GM23338 (cell line): ENCODE data around the gene SERPINI1. TPM values are rescaled to one million over a fixed set of nuclear protein-coding genes. Genes with fewer than 3 reads are reported as not detected.

Experiments
- ATAC-seq: fragments of 200-7000 bp; cut with Tn5 transposase; 3 replicates; pipeline ENCODE4 v1.9.1; 2020
- DNase-seq: peaks from one replicate; pipeline ENCODE4 v3.0.0-alpha.2; 2015; ENCODE audit warnings: low spot score
- H2AFZ ChIP-seq: fragments of 200-600 bp; sonication (generic); 2 replicates; pipeline ENCODE4 v1.8.0; 2016; ENCODE audit warnings: antibody characterized with exemption, mild to moderate bottlenecking, moderate library complexity
- H3F3A ChIP-seq: fragments of 200-600 bp; sonication (generic); replicated peaks from 2 replicates; pipeline ENCODE4 v1.8.0; 2017; ENCODE audit warnings: antibody characterized with exemption, mixed run types, low read depth
- H3K27ac ChIP-seq: fragments of 200-600 bp; sonication (generic); 2 replicates; pipeline ENCODE4 v1.6.1; 2016; ENCODE audit warnings: low read depth
- H3K27me3 ChIP-seq: fragments of 200-600 bp; sonication (generic); 2 replicates; pipeline ENCODE4 v1.8.0; 2016; ENCODE audit warnings: mild to moderate bottlenecking, mixed run types, moderate library complexity; ENCODE audit not compliant: insufficient read depth
- H3K36me3 ChIP-seq: fragments of 200-600 bp; sonication (generic); 2 replicates; pipeline ENCODE4 v1.8.0; 2016; ENCODE audit warnings: mild to moderate bottlenecking; ENCODE audit not compliant: insufficient read depth
- H3K4me1 ChIP-seq: fragments of 200-600 bp; sonication (generic); 2 replicates; pipeline ENCODE4 v1.8.0; 2016; ENCODE audit warnings: mild to moderate bottlenecking, moderate library complexity; ENCODE audit not compliant: insufficient read depth
- H3K4me2 ChIP-seq: fragments of 200-600 bp; sonication (generic); 2 replicates; pipeline ENCODE4 v1.7.1; 2017; ENCODE audit warnings: mixed run types
- H3K4me3 ChIP-seq: fragments of 200-600 bp; sonication (generic); 2 replicates; pipeline ENCODE4 v1.6.1; 2016; ENCODE audit warnings: mixed run types
- H3K79me2 ChIP-seq: fragments of 200-600 bp; sonication (generic); replicated peaks from 2 replicates; pipeline ENCODE4 v1.8.0; 2017; ENCODE audit warnings: mild to moderate bottlenecking; ENCODE audit not compliant: insufficient read depth
- H3K9me2 ChIP-seq: fragments of 200-600 bp; sonication (generic); 2 replicates; pipeline ENCODE4 v1.8.0; 2017; ENCODE audit not compliant: insufficient read depth
- H4K20me1 ChIP-seq: fragments of 200-600 bp; sonication (generic); replicated peaks from 2 replicates; pipeline ENCODE4 v1.8.0; 2017; ENCODE audit warnings: mild to moderate bottlenecking; ENCODE audit not compliant: insufficient read depth
- H3K27ac Mint-ChIP-seq: 2 replicates; pipeline ENCODE4 v1.8.0; 2020; ENCODE audit warnings: inconsistent platforms, mild to moderate bottlenecking, moderate library complexity, mixed read lengths
- H3K27me3 Mint-ChIP-seq: 3 replicates; pipeline ENCODE4 v1.8.0; 2022; ENCODE audit warnings: low read depth, mild to moderate bottlenecking, moderate library complexity, mixed read lengths, inconsistent platforms; ENCODE audit not compliant: insufficient read depth, poor library complexity
- H3K36me3 Mint-ChIP-seq: 3 replicates; pipeline ENCODE4 v1.8.0; 2021; ENCODE audit warnings: low read depth, mild to moderate bottlenecking, inconsistent platforms, moderate library complexity, mixed read lengths
- H3K4me1 Mint-ChIP-seq: 3 replicates; pipeline ENCODE4 v1.8.0; 2020; ENCODE audit warnings: mild to moderate bottlenecking, inconsistent platforms, mixed read lengths
- H3K4me3 Mint-ChIP-seq: 3 replicates; pipeline ENCODE4 v1.8.0; 2021; ENCODE audit warnings: moderate library complexity, mild to moderate bottlenecking, inconsistent platforms, mixed read lengths
- H3K9me3 Mint-ChIP-seq: 3 replicates; pipeline ENCODE4 v1.8.0; 2020; ENCODE audit warnings: moderate library complexity, mild to moderate bottlenecking, inconsistent platforms, mixed read lengths
- EZH2phosphoT487 ChIP-seq: fragments of 200-600 bp; sonication (generic); IDR thresholded peaks from one replicate; pipeline ENCODE4 v1.8.1; 2018; ENCODE audit warnings: antibody characterized with exemption; ENCODE audit not compliant: unreplicated experiment
- JUNB ChIP-seq: IDR thresholded peaks from one replicate; pipeline ENCODE4 v1.6.1; 2016; ENCODE audit warnings: antibody characterized with exemption; ENCODE audit not compliant: unreplicated experiment
- POLR2AphosphoS5 ChIP-seq: IDR thresholded peaks from 2 replicates; pipeline ENCODE4 v1.6.1; 2016; ENCODE audit warnings: antibody characterized with exemption, low read depth
- REST ChIP-seq: IDR thresholded peaks from one replicate; pipeline ENCODE4 v1.6.1; 2018; ENCODE audit warnings: antibody characterized with exemption; ENCODE audit not compliant: unreplicated experiment
- STAT1 ChIP-seq: IDR thresholded peaks from one replicate; pipeline ENCODE4 v1.6.1; 2016; ENCODE audit warnings: antibody characterized with exemption; ENCODE audit not compliant: unreplicated experiment
- long read RNA-seq: library from polyadenylated mRNA; unstranded; transcript quantifications from one replicate; pipeline ENCODE4 v2.0.0, GENCODE V29; 2020; ENCODE audit not compliant: unreplicated experiment
- polyA plus RNA-seq: library from polyadenylated mRNA; unstranded; fragments of >200 nt; fragmentation: Nextera tagmentation; extraction: Ambion mirVana; gene quantifications from 2 replicates; pipeline ENCODE4 v1.2.1, GENCODE V29; 2016
- total RNA-seq: library from RNA; depleted of rRNA; stranded (reverse); fragments of >200 nt; shearing (Covaris generic); gene quantifications from 2 replicates; pipeline ENCODE4 v1.2.3, GENCODE V29; 2014; rRNA removed
- TF ChIP-seq, protein P1 (sequence below): IDR thresholded peaks from 2 replicates; pipeline ENCODE4 v1.6.1; 2016; ENCODE audit warnings: antibody characterized with exemption
- TF ChIP-seq, protein P2 (sequence below), 2 experiments: fragments of 200-600 bp in 1 of 2; sonication (generic) in 1 of 2; conservative IDR thresholded peaks; 2 replicates each; pipeline versions ENCODE4 v1.5.1 to v1.6.1; 2016 to 2017; ENCODE audit warnings: antibody characterized with exemption in 2 of 2, low read depth in 2 of 2, mild to moderate bottlenecking in 2 of 2, moderate library complexity in 1 of 2

Gene SERPINI1, protein sequence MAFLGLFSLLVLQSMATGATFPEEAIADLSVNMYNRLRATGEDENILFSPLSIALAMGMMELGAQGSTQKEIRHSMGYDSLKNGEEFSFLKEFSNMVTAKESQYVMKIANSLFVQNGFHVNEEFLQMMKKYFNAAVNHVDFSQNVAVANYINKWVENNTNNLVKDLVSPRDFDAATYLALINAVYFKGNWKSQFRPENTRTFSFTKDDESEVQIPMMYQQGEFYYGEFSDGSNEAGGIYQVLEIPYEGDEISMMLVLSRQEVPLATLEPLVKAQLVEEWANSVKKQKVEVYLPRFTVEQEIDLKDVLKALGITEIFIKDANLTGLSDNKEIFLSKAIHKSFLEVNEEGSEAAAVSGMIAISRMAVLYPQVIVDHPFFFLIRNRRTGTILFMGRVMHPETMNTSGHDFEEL
- total RNA-seq = 9.2 and 13.5 TPM in 2 replicates
- polyA plus RNA-seq = 26.6 and 32.1 TPM in 2 replicates
- long read RNA-seq, transcript SERPINI1-202 (9 exons, 1,890 nt) = major isoform, 7 of 10 reads
- long read RNA-seq, partial matches to known transcripts = 3 of 10 reads
- long read RNA-seq, other reads (novel, unspliced or antisense) = 0 of 10 reads

DNA sequence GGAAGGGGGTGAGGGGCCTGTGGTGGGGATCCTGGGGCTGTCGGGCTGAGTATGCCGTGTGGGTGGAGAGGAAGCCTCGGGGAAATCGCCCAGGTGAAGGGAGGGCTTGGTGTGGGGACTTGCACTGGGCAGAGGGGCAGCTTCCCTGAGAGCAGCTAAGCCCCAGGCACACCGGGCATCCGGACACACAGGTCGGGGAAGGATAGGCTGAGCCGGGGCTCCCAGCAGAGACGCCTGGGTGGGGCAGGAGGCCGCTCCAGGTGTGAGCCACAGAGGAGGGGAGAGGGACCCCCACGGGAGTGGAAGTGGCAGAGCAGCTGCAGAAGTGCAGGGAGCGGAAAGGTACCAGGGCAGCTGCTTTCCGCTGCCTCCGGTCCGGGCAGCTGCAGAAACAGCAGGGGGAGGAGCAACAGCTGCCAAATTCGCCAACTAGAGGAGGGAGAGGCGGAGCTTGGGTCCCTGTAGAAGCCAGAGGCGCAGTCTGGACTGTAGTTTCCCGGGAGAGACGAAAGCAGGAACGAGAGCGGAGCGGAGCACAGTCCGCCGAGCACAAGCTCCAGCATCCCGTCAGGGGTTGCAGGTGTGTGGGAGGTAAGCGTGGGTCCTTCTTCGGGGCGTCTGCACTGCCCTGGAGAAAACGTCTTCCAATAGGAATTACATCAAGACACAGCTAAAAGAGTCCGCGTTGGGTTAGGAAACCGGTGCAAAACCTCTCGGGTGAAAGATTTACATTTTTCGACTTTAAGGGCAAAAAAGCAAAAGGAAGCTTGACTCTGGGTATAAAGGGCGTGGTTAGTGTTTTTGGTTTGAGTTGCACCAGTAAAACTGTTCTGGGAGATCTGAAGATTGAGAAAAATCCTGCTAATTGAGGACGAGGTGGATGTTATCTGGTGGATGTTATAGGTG is at the start of gene SERPINI1:
SERPINI1 (plus strand) TSS at position 489 of the 906 bp plus-strand sequence. CDS start 53,408 bp downstream, outside the sequence.
- no peaks in the 10 kb centered on the region for H3K9me3 Mint-ChIP-seq
- DNase-seq (peak; percentile 98), ATAC-seq (peak; percentile 73)
- peak within 1 kb of the TSS; percentile 82 for H3K4me3 ChIP-seq
- H3K4me1 Mint-ChIP-seq = peaks cover 29% of the 10 kb centered on the region
- TF ChIP-seq REST (no peak), POLR2AphosphoS5 (peak; percentile 94), JUNB (no peak)
- no peaks in the 10 kb centered on the region for H3K27me3 ChIP-seq
- peak within 1 kb of the TSS; percentile 90 for H3K4me2 ChIP-seq
- no peaks in the 10 kb centered on the region for H3K36me3 ChIP-seq
- no peaks in the 10 kb centered on the region; the same call in 1 of the 2 replicates for H3F3A ChIP-seq
- H3K9me2 ChIP-seq = no peaks in the 10 kb centered on the region
- no peaks in the 10 kb centered on the region for H3K36me3 Mint-ChIP-seq
- no peaks in the 10 kb centered on the region for H3K27me3 Mint-ChIP-seq
- H3K4me1 ChIP-seq = peaks cover 31% of the 10 kb centered on the region
- peaks cover 80% of the 10 kb centered on the region for H3K79me2 ChIP-seq
- H2AFZ ChIP-seq = peak within 1 kb of the TSS; percentile 92
- no peak within 1 kb of the TSS for H3K27ac Mint-ChIP-seq
- peak within 1 kb of the TSS; percentile 92 for H3K27ac ChIP-seq
- H4K20me1 ChIP-seq = peaks cover 12% of the 10 kb centered on the region
- no peak within 1 kb of the TSS for H3K4me3 Mint-ChIP-seq

- Mint-ChIP-seq H3K36me3 (peaks cover 24% of the 10 kb centered on the region), H3K4me1 (peaks cover 24% of the 10 kb centered on the region), H3K4me3 (no peak overlapping the region), H3K27ac (peak overlapping the region; percentile 48), H3K27me3 (no peaks in the 10 kb centered on the region), H3K9me3 (no peaks in the 10 kb centered on the region)
- H3K27me3 ChIP-seq = no peaks in the 10 kb centered on the region
- H3K27ac ChIP-seq = no peak overlapping the region
- H4K20me1 ChIP-seq = no peaks in the 10 kb centered on the region
- peaks cover 8% of the 10 kb centered on the region; the same call in 1 of the 2 replicates for H3K36me3 ChIP-seq
- no peaks in the 10 kb centered on the region for H3K9me2 ChIP-seq
- no peak overlapping the region for H3K4me3 ChIP-seq
- TF ChIP-seq EZH2phosphoT487 (no peak), POLR2AphosphoS5 (no peak), REST (no peak), STAT1 (no peak)
- TF ChIP-seq, protein P1, sequence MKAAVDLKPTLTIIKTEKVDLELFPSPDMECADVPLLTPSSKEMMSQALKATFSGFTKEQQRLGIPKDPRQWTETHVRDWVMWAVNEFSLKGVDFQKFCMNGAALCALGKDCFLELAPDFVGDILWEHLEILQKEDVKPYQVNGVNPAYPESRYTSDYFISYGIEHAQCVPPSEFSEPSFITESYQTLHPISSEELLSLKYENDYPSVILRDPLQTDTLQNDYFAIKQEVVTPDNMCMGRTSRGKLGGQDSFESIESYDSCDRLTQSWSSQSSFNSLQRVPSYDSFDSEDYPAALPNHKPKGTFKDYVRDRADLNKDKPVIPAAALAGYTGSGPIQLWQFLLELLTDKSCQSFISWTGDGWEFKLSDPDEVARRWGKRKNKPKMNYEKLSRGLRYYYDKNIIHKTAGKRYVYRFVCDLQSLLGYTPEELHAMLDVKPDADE = no peak
- TF ChIP-seq, protein P2, sequence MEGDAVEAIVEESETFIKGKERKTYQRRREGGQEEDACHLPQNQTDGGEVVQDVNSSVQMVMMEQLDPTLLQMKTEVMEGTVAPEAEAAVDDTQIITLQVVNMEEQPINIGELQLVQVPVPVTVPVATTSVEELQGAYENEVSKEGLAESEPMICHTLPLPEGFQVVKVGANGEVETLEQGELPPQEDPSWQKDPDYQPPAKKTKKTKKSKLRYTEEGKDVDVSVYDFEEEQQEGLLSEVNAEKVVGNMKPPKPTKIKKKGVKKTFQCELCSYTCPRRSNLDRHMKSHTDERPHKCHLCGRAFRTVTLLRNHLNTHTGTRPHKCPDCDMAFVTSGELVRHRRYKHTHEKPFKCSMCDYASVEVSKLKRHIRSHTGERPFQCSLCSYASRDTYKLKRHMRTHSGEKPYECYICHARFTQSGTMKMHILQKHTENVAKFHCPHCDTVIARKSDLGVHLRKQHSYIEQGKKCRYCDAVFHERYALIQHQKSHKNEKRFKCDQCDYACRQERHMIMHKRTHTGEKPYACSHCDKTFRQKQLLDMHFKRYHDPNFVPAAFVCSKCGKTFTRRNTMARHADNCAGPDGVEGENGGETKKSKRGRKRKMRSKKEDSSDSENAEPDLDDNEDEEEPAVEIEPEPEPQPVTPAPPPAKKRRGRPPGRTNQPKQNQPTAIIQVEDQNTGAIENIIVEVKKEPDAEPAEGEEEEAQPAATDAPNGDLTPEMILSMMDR (conservative IDR thresholded peaks at IDR 0.05; ENCODE audit: low read depth in 2 of 2) = no peak
- H2AFZ ChIP-seq = no peak overlapping the region
- DNase-seq (no peak), ATAC-seq (no peak)
- peaks cover 38% of the 10 kb centered on the region for H3K4me1 ChIP-seq
- H3K4me2 ChIP-seq = no peak overlapping the region
- H3F3A ChIP-seq = no peaks in the 10 kb centered on the region
- H3K79me2 ChIP-seq = 0 out of 2 replicates have a peak, but pooled peaks cover 5% of the 10 kb centered on the region
Measured at GRCh38 chr3:167691366-167691765, 44.2 kb upstream of the SERPINI1 start.
